ENCODE results near the gene DSTN.

GRCh38 chr20:17655286-17655651, 85.4 kb downstream of the DSTN start:
- TF ChIP-seq CTCF (IDR thresholded peaks at IDR 0.05) (peak; percentile 5), EZH2 (IDR thresholded peaks at IDR 0.05; ENCODE audit: borderline replicate concordance, insufficient read depth, low read depth, low read length, poor library complexity, severe bottlenecking) (no peak)

All from B cell (primary cell).